Neural cell (in vitro differentiated cells): ENCODE measurements around the gene TPST2.

Experiments
- EZH2 ChIP-seq: fragments of 200-600, 300-800 bp; shearing (Covaris generic), sonication (generic); IDR thresholded peaks from 2 replicates; pipeline ENCODE4 v1.6.1; 2014; ENCODE audit warnings: antibody characterized with exemption, low read length, borderline replicate concordance, mild to moderate bottlenecking; ENCODE audit not compliant: insufficient read depth, poor library complexity, severe bottlenecking
- TAF1 ChIP-seq: IDR thresholded peaks from 2 replicates; pipeline ENCODE4 v1.6.1; 2012; ENCODE audit warnings: low read depth
- TF ChIP-seq, protein P1 (sequence below): fragments of 450-650 bp; IDR thresholded peaks from 2 replicates; pipeline ENCODE4 v1.5.1; 2014; ENCODE audit warnings: antibody characterized with exemption, mild to moderate bottlenecking, moderate library complexity; ENCODE audit not compliant: poor library complexity, severe bottlenecking

DNA sequence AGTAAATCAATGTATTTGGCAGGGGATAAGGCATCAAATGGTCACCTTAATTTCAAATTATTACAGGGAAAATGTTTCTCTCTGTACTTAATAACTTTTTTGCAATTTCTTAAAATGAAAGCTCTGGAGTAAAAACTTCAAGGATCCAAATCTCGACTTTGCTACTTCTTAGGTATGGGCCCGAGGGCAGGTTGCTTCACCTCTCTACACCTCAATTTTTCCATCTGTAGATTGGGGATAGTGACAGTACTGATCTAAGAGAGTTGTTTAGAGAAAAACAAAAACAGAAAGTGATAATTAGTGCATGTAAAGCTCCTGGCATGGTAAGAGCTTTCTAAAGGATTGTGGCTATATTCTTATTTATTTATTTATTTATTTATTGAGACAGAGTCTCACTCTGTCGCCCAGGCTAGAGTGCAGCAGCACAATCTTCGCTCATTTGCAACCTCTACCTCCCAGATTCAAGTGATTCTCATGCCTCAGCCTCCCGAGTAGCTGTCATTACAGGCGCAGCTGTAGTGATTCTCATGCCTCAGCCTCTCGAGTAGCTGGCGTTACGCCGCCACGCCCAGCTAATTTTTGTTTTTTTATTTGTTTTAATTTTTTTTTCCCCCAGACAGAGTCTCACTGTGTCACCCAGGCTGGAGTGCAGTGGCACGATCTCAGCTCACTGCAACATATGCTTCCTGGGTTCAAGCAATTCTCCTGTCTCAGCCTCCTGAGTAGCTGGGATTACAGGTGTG, 75.3 kb downstream of the TPST2 start:
- TF ChIP-seq TAF1 (no peak), EZH2 (no peak)
- TF ChIP-seq, protein P1, sequence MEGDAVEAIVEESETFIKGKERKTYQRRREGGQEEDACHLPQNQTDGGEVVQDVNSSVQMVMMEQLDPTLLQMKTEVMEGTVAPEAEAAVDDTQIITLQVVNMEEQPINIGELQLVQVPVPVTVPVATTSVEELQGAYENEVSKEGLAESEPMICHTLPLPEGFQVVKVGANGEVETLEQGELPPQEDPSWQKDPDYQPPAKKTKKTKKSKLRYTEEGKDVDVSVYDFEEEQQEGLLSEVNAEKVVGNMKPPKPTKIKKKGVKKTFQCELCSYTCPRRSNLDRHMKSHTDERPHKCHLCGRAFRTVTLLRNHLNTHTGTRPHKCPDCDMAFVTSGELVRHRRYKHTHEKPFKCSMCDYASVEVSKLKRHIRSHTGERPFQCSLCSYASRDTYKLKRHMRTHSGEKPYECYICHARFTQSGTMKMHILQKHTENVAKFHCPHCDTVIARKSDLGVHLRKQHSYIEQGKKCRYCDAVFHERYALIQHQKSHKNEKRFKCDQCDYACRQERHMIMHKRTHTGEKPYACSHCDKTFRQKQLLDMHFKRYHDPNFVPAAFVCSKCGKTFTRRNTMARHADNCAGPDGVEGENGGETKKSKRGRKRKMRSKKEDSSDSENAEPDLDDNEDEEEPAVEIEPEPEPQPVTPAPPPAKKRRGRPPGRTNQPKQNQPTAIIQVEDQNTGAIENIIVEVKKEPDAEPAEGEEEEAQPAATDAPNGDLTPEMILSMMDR: no peak
